ENCODE results near the gene GTF3C1. TPM values are rescaled to one million over a fixed set of nuclear protein-coding genes. Genes with fewer than 3 reads are reported as not detected.

The GTF3C1 gene
- total and polyA plus RNA-seq, 2 of the 8 experiments (the other 6 are each of a cell fraction or from before 2014, with no cell fraction given) = 89.3 to 126 TPM

- TF ChIP-seq KDM4A (IDR thresholded peaks at IDR 0.05; ENCODE audit: low read depth, low read length, severe bottlenecking) = no peak
- TF ChIP-seq BCL11A (IDR thresholded peaks at IDR 0.05; ENCODE audit: low read depth in 2 of 2, low read length in 2 of 2) = no peak
- no peak for TF ChIP-seq TEAD4 (IDR thresholded peaks at IDR 0.05; ENCODE audit: low read depth, low read length)
- no peak for TF ChIP-seq CHD7 (IDR thresholded peaks at IDR 0.05; ENCODE audit: insufficient replicate concordance, low read length)
- TF ChIP-seq RFX5 (IDR thresholded peaks at IDR 0.05; ENCODE audit: borderline replicate concordance, low read depth, low read length) = no peak
- no peak for TF ChIP-seq HDAC2 (IDR thresholded peaks at IDR 0.05; ENCODE audit: borderline replicate concordance in 1 of 2, low read depth in 2 of 2, low read length in 2 of 2)
These were observed 90.6 kb downstream of the GTF3C1 start (continued) for GRCh38 chr16:27458987-27459688.
